IPS DF 19.7 (cell line): ENCODE results near the gene AMMECR1.
"Not testable (repeated sequence)": the region's sequence is repeated elsewhere in the genome, so short reads cannot be mapped to it uniquely, and the experiment has no call there.

ENCODE experiments used
- DNase-seq: peaks from one replicate; pipeline ENCODE4 v3.0.0-alpha.2; 2013; ENCODE audit warnings: low read depth, low spot score

AMMECR1 gene

GRCh38 chrX:110258552-110258951 is 59.3 kb downstream of the AMMECR1 start:
- no peak for DNase-seq

DNA sequence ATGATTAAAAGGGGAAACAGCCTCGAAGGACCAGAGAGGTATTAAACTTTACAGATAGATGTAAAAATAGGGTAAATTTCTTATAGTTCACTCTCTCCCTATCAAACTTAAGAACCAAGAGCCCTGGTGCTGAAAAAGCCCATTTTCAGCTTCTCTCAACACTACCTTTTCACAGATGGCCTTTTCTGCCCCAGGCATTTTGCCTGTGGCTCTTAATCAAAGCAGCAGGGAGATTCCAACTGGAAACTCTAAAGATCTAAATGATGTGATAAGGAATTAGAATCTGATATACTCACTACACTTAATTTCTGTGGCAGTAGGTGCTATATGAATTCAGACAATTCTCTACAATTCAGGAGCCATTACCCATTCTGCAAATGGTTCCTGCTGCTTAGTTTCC is 60.0 kb downstream of the AMMECR1 start:
- no peak for DNase-seq

GRCh38 chrX:110252711-110253110 is 65.2 kb downstream of the AMMECR1 start:
- DNase-seq = no peak

DNA sequence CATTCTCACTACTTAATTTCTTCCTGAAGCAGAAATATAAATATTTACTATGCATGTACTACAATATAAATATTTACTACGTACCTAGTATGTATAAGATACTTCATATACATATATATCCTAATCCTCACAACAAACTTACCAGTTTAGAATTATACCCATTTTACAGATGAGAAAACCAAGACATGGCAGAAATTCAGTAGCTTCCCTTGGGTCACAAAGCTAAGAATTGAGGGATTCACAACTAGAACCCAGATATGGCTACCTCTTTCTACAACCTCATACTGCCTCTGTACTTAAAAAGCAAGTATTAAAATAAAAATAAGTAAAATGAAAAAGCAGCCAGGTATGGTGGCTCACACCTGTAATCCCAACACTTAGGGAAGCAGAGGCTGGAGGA is 65.9 kb downstream of the AMMECR1 start:
- no peak for DNase-seq

DNA sequence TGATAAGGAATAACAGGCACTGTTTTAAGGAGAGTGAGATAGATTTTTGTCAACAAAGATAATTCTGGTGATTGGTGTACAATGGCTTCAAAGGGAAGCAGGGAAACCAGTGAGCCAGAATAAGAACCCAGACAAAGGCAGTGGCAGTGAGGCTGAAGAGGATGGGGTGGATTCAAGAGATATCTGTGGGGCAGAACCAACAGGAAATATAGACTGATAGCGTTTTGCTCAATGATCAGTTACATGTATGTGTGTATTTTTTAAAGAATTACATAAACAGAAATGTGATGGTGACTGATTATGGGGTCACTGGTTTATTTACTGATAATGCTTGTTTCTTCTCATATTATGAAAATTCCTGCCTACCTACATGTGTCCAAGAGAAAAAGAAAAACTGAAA is 66.4 kb downstream of the AMMECR1 start:
- DNase-seq = no peak

DNA sequence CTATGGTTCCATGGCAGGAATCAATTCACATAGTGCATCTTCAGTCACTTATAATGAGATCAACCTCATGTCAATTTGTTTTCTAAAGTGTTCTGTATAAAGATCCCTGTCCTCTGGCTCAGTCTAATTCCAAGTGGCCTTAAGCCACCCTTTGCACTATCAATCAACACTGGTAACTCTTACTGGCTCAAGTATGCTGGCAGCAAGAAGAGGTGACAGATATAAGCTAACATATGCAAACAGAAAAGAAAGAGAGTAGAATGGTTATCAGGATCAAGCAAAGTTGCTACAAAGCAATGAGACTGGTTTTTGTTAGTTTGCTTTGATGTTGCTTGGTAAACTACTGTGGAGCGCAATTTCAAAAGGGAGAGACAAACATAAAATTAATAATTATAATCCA is 67.0 kb downstream of the AMMECR1 start:
- DNase-seq = no peak

DNA sequence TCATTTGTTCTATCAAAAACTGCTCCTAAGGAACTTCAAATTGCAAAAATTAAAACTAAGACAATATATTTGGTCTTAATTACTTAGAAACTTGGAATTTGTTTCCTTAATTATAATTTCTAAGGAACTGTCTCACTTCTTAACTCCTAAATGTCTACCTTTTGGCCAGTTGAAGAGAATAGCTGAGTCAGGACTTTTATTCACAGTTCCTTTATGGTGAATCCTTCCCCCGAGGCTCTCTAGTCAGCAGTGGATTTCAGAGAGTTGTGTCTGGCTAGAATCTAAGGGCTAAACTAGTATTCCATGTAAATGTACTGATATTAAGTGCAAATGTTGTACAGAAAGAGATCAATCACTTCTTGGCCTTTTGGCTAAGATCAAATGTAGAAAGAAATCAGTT is 69.3 kb downstream of the AMMECR1 start:
- DNase-seq = no peak

DNA sequence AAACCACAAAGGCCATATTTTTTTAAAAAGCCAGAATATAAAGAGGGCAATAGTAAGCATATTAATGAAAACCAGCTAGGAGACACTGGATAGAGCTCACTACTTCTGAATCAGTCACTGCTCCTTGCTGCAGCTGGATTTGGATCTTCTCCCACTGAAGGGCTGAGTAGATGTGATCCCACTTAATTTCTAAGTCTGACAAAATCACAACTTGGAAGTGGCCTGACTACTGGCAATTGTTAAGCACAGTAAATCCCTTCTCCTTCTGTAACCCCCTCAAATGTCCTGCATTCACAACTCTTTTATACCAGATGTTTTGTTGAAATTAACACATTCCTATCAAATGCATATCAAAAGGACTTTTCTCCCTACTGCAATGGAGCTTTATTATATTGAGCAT is 72.9 kb downstream of the AMMECR1 start:
- DNase-seq = no peak

DNA sequence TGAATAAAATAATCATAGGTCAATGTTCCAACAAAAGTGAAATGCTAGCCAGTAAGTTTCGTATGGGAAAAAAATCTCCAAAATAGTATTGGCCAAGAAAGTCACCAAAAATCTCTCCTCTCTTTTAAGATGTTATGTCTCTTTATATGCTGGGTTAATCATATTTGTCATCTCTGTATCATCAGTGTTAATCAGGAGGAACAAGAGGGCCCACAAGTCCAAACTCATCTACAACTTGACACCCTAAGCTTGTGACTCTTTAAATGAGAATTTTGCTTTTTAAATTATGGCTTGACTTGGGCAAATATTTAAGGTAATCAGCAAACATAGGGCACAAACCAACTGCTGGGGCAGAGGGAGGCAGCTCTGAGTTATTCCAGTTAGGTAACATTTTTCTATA is 75.5 kb downstream of the AMMECR1 start:
- no peak for DNase-seq

DNA sequence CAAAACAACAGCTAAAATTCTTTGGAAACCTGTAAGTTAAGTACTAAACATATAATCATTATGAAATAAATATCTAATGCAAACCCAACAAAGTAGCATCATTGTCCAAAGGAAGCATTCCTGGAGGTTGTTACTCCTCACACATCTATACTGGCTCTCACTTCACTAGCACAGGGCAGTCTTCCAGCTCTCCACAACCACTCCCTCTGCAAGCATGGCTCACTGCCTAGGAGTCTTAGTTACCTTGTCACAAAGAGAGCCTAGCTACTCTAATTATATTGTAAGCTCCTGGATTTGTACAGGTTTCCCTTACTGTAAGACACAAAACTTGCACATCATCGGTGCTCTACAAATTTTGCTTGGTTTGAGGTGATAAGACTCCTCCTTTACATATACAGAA is 76.1 kb downstream of the AMMECR1 start:
- no peak for DNase-seq

DNA sequence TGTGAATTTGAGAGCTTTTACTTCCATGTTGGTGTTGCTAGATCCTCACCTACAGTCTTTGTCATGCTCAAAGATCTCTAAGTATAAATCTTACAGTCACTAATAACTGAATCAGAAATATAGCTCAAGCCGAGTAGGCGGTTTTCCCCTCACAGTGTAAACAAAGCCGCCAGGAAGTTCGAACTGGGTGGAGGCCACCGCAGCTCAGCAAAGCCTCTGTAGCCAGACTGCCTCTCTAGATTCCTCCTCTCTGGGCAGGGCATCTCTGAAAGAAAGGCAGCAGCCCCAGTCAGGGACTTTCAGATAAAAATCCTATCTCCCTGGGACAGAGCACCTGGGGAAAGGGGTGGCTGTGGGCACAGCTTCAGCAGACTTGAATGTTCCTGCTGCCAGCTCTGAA is 79.6 kb downstream of the AMMECR1 start:
- not testable (repeated sequence) for DNase-seq

GRCh38 chrX:110231485-110231884 is 86.4 kb downstream of the AMMECR1 start:
- not testable (repeated sequence) for DNase-seq

DNA sequence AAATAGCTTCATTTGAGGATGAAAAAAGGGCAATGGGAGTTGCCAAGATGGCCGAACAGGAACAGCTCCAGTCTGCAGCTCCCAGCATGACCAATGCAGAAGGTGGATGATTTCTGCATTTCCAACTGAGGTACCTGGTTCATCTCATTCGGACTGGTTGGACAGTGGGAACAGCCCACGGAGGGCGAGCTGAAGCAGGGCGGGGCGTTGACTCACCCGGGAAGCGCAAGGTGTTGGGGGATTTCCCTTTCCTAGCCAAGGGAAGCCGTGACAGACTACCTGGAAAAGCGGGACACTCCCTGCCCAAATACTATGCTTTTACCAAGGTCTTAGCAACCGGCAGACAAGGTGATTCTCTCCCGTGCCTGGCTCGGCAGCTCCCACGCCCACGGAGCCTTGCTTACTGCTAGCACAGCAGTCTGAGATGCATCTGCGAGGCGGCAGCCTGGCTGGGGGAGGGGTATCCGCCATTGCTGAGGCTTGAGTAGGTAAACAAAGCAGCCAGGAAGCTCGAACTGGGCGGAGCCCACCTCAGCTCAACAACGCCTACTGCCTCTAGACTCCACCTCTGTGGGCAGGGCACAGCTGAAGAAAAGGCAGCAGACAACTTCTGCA is 88.3 kb downstream of the AMMECR1 start:
- DNase-seq = not testable (repeated sequence)

DNA sequence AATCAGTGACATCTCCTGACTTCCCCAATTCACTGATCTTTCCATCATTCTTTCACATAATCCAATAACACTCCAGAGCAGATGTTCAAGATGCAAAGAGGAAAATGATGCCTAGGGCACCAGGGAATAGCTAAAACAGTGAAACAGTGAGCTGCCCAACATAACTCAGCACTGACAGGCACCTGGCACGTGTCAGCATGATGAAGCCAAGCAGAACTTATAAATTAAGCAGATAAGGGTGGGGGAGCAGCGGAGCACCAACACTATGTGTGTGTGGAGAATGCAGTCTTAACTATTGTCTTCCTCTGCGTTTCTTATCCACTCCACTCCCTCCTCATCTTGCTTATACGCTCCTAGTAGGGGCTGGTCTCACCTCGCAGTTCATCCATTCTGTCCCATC is 89.4 kb downstream of the AMMECR1 start:
- no peak for DNase-seq

DNA sequence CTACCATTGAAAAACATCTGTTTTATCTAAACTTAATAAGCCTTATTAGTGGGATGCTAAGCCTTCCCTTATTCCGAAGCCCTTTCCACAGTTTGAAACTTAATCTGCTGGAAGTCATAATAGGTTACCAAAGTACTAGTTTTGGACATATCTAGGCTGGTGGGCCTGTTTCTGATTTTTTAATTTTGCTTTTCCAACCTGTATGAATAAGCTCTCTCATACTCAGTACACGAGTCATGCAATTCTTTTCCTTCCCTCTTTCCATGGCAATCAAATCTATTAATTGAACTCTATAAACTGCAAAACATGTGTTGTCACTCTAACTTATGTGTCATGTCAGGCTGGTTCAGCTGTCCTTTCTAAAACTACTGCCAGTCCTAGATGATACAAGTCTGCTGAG is 91.0 kb downstream of the AMMECR1 start:
- DNase-seq = no peak

GRCh38 chrX:110224926-110225617 is 92.8 kb downstream of the AMMECR1 start:
- DNase-seq = no peak

- DNase-seq = no peak
Observed at GRCh38 chrX:110222497-110223257, 95.2 kb downstream of the AMMECR1 start.

DNA sequence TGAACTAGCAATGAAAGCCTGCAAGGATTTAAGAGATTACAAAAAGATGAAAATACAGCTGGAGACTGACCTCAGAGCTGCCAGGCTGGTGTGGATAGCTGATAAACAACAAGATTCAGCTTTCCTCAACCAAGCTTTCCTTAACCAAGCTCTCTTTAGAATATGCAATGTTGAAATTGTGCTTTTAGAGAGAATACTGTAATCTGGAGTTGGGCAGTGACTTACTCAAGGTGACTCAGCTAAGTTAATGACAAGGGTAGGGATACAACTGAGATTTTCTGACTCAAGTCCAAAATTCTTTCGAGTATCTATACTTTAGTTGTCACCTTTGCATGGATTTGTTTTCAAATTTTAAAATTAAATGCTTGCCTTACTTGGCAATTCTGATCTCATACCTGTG is 98.0 kb downstream of the AMMECR1 start:
- DNase-seq = no peak

DNA sequence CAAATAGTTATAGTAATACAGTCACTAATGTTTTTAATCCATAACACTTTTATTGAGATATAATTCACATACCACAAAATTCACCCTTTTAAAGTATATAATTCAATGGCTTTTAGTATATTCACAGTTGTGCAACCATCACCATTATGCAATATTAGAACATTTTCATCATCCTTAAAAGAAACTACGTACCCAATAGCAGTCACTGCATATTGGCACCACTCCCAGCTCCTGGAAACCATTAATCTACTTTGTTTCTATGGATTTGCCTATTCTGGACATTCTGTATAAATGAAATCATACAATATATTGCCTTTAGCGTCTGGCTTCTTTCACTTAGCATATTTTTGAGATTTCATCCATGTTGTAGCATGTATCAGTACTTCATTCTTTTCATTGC is 99.3 kb downstream of the AMMECR1 start:
- no peak for DNase-seq

DNA sequence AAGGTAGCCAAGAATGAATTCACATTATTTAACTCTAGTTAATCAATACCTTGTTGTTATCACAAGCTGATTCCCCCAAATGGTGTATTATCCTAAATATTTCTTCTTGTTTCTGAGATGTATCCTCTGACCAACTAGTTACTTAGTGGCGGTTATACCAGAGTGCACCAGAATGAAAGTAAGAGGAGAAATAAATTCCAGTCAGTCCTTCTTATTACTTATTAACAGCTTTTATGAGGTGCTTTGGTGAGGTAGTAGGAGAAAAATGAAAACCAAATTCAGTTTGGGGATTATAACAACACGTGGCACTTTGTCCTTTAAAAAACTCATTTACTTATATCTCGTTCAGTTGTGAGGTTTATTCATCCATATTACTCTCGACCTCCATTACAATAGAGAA is 101.9 kb downstream of the AMMECR1 start:
- DNase-seq = no peak

DNA sequence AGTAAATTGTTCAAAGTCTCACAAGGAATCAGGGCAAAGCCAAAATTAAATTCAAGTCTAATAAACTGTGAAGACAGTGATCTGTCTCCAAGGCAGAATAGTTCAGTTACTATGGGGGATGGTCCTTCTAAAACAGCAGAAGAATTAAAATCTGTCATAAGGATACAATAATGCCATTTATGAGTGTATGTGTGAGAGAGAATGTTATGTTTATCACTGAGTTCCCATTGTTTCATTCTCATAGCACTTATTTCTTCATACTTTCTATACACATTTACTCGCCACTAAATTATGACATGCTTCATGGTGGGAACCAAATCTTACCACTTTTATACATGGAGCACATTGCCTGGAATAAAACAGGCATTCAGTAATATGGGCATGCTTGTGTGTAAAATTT is 102.5 kb downstream of the AMMECR1 start:
- no peak for DNase-seq

DNA sequence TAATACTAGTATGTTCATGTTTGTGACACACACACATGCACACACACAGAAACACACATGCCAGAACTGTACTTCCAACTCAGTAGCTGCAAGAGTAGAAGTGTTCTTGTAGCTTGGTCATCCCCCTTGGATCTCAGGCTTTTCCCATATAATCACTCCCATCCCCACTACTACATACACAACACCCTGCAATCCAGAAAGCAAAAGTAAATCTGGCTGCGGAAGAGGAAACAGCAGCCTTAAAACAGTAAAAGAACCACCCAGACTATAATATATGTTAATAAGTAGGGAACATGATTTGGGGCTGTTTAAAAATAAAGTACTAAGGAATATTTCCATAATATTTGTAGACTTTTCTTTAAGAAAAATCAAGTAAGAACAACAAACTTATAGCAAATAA is 103.2 kb downstream of the AMMECR1 start:
- DNase-seq = no peak

DNA sequence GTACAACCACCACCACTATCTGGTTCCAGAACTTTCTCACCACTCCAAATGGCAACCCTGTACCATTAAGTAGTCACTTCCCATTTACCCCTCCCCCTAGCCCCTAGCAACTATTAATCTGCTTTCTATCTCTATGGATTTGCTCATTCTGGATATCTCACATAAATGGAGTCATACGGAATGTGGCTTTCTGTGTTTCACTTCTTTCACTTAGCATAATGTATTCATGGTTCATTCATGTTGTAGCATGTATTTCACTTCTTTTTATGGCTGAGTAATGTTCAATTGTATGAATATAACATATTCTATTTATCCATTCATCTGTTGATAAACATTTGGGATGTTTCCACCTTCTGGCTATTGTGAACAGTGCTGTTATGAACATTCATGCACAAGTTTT is 104.7 kb downstream of the AMMECR1 start:
- no peak for DNase-seq
